HG02885 (cell line): Measurements from ENCODE around the gene TAF4B.
"Not testable (repeated sequence)": the region's sequence is repeated elsewhere in the genome, so short reads cannot be mapped to it uniquely, and the experiment has no call there.

ENCODE experiments used
- ATAC-seq: cut with Tn5 transposase; IDR thresholded peaks from one replicate; pipeline ENCODE4 v1.9.1; 2021; ENCODE audit warnings: mild to moderate bottlenecking; ENCODE audit not compliant: unreplicated experiment, poor library complexity

Gene TAF4B

DNA sequence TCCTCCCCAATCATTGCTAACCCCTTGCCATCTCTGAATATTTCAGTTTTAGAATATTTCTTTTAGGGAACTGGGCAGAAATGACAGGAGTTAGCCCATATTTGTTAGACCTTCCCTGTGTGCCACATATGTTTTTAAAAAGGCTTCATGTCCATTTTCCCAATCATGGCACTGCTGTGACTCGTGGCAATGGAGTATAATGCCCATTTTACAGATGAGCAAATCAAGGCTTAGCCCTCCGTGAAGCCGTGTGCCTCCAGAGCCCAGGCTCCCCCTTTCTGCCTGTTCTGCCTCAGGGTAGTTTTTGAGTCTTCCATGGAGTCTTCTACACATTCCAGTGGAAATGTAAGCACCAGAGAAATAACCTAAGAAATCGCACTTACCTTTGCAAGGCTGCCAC, 192.0 kb downstream of the TAF4B start:
- ATAC-seq = no peak

DNA sequence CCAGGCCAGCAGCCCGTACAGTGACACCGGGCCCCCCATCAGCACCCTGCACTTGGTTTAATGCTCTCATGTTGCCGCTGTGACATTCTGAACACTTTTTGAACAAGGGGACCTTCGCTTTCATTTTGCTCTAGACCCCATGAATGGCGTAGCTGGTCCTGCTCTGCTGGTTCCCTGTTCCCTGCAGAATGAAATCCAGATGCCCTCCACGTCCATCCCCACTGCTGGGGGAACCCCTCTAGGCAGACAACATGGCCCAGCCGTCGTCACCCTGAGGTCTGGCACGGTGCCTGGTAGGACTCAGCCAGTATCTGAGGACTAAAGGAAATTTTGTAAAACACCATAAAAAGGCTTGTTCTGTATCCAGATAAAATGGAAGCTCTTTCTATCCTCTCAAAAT, 193.5 kb downstream of the TAF4B start:
- no peak for ATAC-seq

DNA sequence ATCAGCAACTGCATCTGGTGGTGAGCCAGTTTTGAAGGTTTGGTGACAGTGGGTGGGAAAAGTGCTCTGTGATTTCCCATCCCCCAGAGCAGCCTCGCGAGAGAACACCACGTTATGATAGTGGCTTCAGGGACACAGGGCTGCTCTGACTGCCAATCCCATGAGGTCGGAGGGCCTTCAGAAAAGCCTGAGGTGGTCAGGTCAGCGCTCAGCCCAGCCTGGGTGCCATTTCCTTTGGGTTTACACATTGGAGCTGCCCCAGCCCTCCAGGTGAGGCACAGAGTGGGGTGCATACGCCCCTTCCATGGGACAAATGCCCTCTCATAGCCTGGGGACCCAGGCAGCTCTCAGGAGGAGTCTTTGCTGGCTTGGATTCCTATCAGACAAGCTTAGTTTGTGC, 195.3 kb downstream of the TAF4B start:
- no peak for ATAC-seq

DNA sequence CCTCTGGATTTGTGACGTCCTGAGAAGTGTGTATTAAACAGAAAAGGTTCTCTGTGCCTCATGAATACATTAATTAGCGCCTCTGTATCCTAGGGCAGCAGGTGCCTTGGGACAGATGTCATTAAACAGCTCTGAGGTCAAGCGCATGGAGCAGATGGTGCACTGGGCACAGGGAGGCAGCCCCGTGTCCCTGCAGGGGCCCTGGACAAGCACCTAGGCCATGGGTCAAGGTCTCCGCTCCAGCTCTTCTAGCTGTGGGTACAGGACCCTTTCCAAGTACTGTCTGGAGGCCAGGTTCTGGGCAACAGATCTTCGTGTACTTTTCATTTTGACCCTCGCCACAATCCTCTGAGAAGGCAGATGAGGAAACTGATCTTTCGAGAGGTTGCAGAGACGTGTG, 195.7 kb downstream of the TAF4B start:
- no peak for ATAC-seq

DNA sequence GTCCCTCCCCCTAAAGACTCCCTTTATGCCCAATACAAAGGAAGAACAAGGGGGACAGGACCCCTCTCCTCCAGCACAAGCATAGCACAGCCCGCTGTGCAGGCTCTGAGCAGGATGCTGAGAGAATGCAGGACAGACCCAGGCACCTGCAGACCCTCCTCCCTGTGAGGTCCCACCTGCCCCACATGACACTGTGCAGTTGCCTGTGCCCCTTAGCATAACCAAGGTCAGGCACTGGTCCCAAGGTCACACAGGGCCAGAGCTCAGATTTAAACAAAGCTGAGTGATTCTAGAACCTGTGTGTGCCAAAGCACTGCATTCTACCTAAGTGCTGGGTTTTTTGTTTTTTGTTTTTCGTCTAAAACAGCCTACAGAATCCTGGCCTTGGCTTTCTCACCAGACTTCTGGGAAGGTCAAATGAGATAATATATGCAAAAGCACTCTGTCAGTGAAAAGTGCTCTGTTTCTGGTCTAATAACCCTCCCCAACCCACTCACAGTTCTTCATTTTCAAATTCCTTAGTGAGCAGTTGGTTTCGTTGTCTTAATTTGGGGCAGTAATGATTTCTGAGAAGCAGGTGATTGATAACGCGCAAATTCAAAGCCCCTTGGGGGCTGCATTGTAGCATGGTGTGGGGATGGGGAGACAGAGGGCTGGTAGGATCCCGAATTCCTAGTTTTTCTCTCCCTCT, 196.4 kb downstream of the TAF4B start:
- ATAC-seq = peak; percentile 88

DNA sequence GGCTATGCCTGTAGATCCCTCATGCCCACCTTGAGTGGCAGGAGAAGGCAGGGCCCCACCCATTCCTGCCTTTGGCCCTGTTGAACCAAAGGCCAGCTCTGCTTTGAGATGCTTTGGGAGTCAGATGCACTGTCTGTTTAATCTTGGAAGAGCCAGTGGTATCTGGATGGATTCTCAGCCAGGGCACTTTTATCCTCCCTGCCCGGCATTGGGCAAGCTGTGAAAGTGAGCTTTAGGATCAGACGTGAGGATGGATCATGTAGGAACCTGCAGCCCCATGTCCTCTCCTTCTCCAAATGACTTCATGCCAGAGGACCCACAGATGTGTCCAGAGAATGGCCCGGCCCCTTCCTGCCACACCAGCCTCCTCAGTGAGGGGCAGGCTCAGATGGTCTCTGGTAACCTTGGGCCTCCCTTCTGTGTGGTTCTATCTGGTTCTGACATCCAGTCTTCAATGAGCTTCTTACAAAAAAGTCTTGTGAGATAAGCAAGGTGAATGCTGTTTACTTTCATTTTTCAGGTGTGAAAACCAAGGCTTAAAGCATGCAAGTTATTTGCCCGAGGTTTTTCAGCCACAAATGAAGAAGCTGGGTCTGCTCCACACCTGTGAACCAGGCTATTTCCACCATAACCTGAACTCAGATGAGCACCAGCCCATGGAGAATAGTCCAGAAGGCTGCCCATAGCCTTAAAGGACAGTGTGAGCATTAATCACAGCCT, 198.3 kb downstream of the TAF4B start:
- no peak for ATAC-seq

DNA sequence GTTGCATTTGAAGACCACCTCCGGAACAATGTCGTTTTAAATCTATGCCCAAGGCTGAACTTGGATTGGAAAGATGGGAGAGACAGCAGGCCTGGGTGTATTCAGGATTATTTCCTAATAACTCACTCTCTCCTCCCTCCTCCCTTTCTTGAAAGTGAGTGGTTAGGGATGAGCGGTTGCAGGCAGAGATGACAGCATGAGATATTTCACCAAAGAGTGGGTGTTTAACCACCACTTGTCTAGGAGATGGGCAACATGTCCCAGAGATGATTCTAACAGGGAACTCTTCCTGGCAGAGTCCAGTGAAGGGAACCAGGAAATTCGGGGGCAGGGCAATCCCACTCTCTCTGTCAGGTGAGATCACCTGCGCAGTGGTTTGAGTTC, 198.9 kb downstream of the TAF4B start:
- ATAC-seq = no peak

DNA sequence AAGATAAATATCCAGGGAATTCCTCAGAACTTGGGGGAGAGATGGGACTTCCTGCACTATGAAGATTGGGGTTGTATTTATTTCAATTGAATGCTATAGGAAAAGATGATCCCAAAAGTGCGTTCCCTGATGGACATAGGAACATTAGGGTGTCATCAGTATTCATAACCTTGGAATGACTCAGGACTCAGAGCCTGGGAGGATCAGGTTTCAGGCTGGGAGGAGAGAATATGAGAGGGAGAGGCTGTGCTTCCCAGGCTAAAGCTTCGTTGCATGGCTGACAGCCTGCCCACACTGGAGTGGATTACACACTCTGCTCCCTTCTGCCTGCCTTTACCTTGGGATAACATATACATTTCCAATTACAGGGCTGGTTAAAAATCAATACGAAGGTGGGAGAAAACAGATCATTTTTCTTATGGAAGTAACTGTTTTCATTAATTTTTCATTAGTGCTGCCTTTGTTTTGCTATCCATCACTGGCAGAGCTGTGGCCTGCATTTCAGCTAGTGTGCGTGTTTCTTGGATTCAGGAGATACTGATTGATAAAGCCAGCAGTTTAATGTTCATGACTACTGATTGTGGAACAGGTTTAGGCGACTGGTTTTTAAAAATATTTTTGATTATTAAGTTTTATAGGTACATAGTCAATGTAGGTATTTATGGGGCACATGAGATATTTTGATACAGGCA, 203.4 kb downstream of the TAF4B start:
- ATAC-seq = no peak

DNA sequence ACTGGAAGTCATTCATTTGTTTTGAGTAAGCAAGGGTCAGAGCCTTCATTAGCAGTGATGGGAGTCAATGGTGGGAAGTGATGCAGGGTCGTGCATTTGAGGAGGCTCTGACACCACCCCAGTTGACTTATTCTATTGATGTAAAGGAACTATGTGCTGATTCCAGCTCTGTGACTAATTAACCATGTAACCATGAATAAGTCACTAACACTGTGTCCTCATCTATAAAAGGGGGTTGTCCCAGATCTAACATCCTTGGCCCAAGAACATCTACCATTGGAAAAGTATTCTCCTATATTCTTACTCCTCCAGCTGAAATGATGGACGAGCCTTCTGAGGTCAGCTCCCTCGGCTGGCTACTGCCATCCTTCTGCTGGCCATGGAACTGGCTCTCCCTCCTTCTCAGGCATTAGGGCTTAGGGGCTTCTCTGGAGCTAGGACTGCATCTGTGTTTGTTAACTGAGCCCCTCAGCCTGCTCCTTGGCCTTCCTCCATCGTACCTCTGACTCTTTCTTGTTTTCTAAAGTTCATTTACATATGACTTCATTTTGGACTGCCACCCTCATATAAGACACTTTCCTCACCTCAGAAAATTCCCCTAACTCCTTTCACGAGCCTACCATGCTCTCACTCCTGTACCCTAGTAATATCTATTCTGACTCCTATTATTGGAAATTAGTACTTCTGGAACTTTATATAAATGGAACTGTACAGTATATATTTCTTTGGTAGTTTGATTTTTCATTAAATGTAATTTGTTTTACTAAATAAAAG, 206.6 kb downstream of the TAF4B start:
- no peak for ATAC-seq

DNA sequence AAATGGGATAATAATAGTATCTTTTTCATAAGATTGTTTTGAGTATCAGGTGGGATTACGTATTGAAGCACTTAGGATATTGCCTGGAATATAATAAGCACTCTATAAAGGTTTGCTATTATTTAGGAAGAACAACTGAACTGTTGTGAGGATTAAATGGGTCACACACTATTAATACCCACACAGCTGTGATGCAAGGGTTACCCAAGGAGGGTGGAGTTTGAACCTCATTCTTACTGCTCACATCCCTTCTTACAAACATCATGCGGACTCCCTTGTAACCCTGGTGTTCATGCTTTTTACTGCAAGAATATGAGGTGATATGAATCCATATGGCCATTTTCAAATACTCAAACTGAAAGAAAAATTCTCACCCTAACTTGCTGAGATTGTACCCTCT, 208.6 kb downstream of the TAF4B start:
- no peak for ATAC-seq

DNA sequence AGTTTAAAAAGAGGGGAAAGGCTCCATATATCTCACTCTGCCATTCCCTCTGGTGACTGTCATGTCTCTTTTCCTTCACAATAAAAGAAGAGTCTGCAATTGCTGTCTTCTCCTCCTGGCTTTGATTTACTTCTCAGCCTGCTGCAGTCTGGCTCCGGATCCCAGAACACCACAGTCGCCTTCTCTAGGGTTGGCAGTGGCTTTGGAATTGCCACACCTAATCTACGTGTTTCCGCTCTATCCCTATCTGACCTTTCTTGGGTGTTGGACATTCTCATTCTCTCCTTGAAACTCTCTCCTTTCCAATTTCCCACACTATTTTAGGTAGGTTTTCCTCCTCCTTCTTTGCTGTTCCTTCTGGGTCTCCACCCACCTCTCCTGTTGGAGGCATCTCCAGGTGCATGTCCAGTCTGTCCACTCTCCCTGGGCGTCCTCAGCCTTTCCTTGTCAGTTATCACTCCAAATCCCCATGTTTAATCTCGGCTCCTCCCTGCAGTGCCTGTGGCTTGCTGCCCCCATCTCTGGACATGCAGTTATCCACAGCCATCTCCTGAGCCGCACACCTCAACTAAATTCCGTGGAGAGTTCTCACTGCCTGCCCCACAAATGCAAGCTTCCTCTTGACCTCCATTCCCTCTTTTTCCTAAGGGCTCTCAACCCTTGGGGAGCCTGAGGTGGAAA, 209.3 kb downstream of the TAF4B start:
- ATAC-seq = no peak

DNA sequence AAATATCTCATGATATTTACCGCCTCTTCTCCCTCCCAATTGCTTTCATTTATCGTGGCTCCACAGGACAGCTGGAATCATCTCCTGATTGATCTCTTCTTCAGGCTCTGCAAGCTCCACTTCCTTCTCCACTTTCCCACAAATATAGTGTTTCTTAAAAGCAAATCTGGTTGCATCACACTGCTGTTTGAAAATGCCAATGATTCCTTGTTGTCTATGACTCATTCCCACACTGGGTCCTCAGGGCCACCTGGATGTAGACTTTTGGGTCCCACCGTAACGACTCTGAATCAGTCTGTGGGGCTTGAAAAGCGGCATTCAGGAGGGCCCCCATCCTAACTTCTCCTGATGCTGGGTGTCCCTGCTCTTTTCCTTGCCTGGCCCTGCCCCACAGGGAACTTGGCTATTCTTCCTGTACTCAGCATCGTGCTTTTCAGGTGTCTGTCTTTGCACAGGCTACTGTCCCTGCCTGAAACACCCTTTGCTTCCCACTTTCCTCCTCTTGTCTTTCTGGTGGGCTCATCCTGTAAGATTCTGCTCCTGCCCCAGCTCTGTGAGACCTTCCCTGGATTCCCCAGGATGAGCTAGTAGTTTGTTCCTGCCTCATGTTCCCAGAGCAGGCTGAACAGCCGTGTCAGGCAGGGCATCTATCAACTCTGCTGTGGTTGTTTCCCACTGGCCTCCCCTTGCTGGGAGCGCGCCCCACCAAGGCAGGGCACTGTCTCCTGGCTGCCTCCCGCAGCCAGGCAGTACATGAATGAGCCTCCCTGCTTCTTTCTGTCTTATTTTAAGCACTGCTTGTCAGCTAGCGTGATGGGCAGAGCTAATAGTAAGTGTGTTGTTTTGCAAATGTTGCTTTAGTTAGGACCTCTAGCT, 210.2 kb downstream of the TAF4B start:
- no peak for ATAC-seq

DNA sequence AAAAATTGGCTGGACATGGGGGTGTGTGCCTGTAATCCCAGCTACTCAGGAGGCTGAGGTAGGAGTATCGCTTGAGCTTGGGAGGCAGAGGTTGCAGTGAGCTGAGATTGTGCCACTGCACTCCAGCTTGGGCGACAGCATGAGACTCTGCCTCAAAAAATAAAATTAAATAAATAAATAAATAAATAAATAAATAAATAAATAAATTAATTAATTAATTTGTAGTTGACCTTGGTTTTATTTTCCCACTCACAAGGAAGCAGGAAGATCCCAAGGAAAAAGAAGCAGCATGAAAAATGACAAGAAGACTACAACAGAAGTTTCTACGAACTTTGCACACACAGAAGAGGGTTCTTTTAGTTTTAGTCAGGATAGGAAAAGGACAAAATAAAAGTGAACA, 211.4 kb downstream of the TAF4B start:
- not testable (repeated sequence) for ATAC-seq

DNA sequence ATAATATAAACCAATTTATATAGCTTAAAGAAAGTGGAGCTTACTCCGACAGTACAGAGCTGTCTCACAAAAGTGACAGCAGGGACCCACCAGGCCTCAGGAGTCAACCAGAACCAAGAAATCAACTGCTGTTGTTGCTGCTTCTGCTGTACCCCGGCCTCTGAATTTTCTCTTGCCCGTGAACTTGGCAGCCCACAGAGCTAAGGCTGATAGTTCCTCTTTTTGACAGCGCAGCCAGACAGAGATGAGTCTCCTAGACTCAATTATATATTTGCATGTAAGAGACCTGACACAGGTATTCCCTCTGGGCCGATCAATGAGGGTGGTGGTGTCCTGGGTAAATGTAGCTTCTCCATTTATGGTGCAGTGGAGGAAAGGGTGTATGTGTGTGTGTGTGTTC, 212.7 kb downstream of the TAF4B start:
- peak; percentile 99 for ATAC-seq

DNA sequence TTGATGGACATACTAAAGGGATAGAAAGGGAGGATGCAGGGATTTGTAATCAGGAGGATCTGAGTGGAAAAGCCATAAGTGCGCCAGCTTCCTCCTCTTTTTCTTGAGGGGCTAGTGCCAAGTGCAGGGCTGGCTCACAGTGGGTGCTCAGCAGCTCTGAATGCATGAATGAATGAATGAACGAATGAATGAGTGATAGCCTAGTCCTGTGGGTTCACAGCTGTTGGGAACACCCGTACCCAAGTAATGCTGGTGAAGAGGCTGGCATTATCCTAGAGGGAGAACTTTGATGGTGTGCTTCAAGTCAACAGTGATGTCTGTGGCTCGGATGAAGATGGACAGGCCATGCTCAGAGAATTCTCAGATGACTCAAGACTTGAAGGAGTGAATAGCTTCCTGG, 213.3 kb downstream of the TAF4B start:
- no peak for ATAC-seq

DNA sequence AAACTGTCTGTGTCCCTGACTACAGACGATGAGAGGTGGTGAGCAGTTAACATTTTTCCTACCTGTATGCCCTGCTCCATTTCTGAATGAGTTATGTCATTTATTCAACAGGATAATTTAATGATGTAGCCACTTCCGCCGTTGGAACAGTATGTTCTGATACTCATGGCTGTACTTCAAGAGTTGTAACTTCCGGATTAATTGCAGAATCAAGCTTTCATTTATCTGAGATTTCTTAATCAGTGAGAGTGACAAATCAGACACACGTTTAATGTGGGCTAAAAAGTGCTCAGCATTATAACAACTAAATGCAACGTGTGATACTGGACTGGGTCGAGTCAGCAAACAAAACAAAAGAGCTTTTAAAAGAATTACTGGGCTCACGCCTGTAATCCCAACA, 214.4 kb downstream of the TAF4B start:
- ATAC-seq = no peak
